HepG2 (cell line): Measurements from ENCODE around the gene TBCE. TPM values are rescaled to one million over a fixed set of nuclear protein-coding genes. Genes with fewer than 3 reads are reported as not detected.

Experiments used
- ATAC-seq: fragments of 200-7000 bp; cut with Tn5 transposase; 3 replicates; pipeline ENCODE4 v1.9.1; 2020; ENCODE audit warnings: mild to moderate bottlenecking, moderate library complexity
- BruUV-seq: library from RNA; stranded (reverse); fragments of 400-500 nt; replicated peaks from 2 replicates; lab custom pipeline; 2021; lab: Mats Ljungman, UMichigan
- CTCF ChIA-PET: fragments of 300-600 bp; formaldehyde crosslinking; extraction: SDS; loops from one replicate; lab custom pipeline; 2021; ENCODE audit warnings: low total read pairs, inconsistent platforms, low intra/inter-chr PET ratio; lab: Yijun Ruan, JAX
- POLR2A ChIA-PET: fragments of 350-600 bp; sonication (Branson Sonifier 250); formaldehyde crosslinking; loops from one replicate; lab custom pipeline; 2020; ENCODE audit warnings: antibody characterized with exemption, inconsistent platforms; lab: Yijun Ruan, JAX
- DNase-seq: peaks from one replicate; pipeline ENCODE4 v3.0.0-alpha.2; 2015; ENCODE audit warnings: low spot score
- FAIRE-seq: peaks from 3 replicates; lab custom pipeline; 2011; peaks lifted over from hg19 to GRCh38; lab: Jason Lieb, UNC
- H2AFZ ChIP-seq: one replicate; pipeline ENCODE4 v1.6.1; 2011; ENCODE audit warnings: low read length, inconsistent platforms
- H3K27ac ChIP-seq: fragments of 300-600 bp; 3 replicates; pipeline ENCODE4 v1.8.0; 2011; ENCODE audit warnings: mixed run types, mild to moderate bottlenecking, mixed read lengths, low read length, inconsistent platforms; ENCODE audit not compliant: insufficient read depth; ENCODE audit errors: extremely low read length
- H3K27me3 ChIP-seq, 2 experiments: fragments of 200-600 bp in 1 of 2; 2 replicates in 1 of 2; 3 replicates in 1 of 2; pipeline versions ENCODE4 v1.6.0 to v1.8.0; 2011; ENCODE audit warnings: low read length in 2 of 2, mild to moderate bottlenecking in 2 of 2, moderate library complexity in 2 of 2, inconsistent platforms in 1 of 2; ENCODE audit not compliant: insufficient read depth in 2 of 2, control insufficient read depth in 1 of 2
- H3K36me3 ChIP-seq, 2 experiments: fragments of 200-600 bp in 1 of 2; replicated peaks in 1 of 2; 2 replicates in 1 of 2; 3 replicates in 1 of 2; pipeline versions ENCODE4 v1.5.1 to v1.8.0; 2011; ENCODE audit warnings: low read length in 2 of 2, inconsistent platforms in 1 of 2; ENCODE audit not compliant: insufficient read depth in 2 of 2, control insufficient read depth in 1 of 2
- H3K4me1 ChIP-seq: 2 replicates; pipeline ENCODE4 v1.5.1; 2012; ENCODE audit warnings: low read length, inconsistent platforms; ENCODE audit not compliant: insufficient read depth
- H3K4me2 ChIP-seq: 2 replicates; pipeline ENCODE4 v1.6.0; 2011; ENCODE audit warnings: low read depth, low read length, inconsistent platforms
- H3K4me3 ChIP-seq, 3 experiments: fragments of 200-600 bp in 1 of 3; sonication (generic), shearing (Covaris generic) in 1 of 3; replicated peaks in 1 of 3; 2 replicates each; pipeline ENCODE4 v1.5.1; 2011 to 2016; ENCODE audit warnings: low read length in 3 of 3, inconsistent platforms in 2 of 3, low read depth in 2 of 3, mild to moderate bottlenecking in 2 of 3, control low read depth in 1 of 3, mixed read lengths in 1 of 3; ENCODE audit not compliant: insufficient read depth in 1 of 3
- H3K79me2 ChIP-seq: one replicate; pipeline ENCODE4 v1.6.1; 2011; ENCODE audit warnings: low read length, inconsistent platforms; ENCODE audit not compliant: insufficient read depth
- H3K9ac ChIP-seq: 2 replicates; pipeline ENCODE4 v1.6.0; 2011; ENCODE audit warnings: mild to moderate bottlenecking, low read depth, low read length, inconsistent platforms; ENCODE audit not compliant: insufficient read depth
- H3K9me3 ChIP-seq: 2 replicates; pipeline ENCODE4 v1.5.1; 2012; ENCODE audit warnings: mild to moderate bottlenecking, low read length
- H4K20me1 ChIP-seq: 2 replicates; pipeline ENCODE4 v1.6.0; 2011; ENCODE audit warnings: inconsistent platforms, mild to moderate bottlenecking, low read length, moderate library complexity; ENCODE audit not compliant: insufficient read depth
- ATF2 ChIP-seq: sonication (generic); formaldehyde crosslinking; IDR thresholded peaks from 2 replicates; pipeline ENCODE4 v1.4.0; 2020; ENCODE audit warnings: missing genetic modification reagents
- ETV6 ChIP-seq: sonication (generic); formaldehyde crosslinking; conservative IDR thresholded peaks from 2 replicates; pipeline ENCODE4 v1.4.0; 2020; ENCODE audit warnings: missing genetic modification reagents
- FUBP1 ChIP-seq: sonication (generic); formaldehyde crosslinking; IDR thresholded peaks from 2 replicates; pipeline ENCODE4 v1.5.1; 2020; ENCODE audit warnings: missing genetic modification reagents, mild to moderate bottlenecking, borderline replicate concordance
- MLXIP ChIP-seq: sonication (generic); formaldehyde crosslinking; IDR thresholded peaks from 2 replicates; pipeline ENCODE4 v1.9.0; 2021; ENCODE audit warnings: missing genetic modification reagents, borderline replicate concordance
- MTERF4 ChIP-seq: sonication (generic); formaldehyde crosslinking; IDR thresholded peaks from 2 replicates; pipeline ENCODE4 v1.8.0; 2023; ENCODE audit warnings: mild to moderate bottlenecking, missing genetic modification reagents
- NFRKB ChIP-seq: fragments of 450-650 bp; IDR thresholded peaks from 2 replicates; pipeline ENCODE4 v1.6.1; 2017
- ONECUT2 ChIP-seq: sonication (generic); formaldehyde crosslinking; IDR thresholded peaks from 2 replicates; pipeline ENCODE4 v1.4.0; 2020; ENCODE audit warnings: missing genetic modification reagents
- ZNF7 ChIP-seq: IDR thresholded peaks from 2 replicates; pipeline ENCODE4 v1.6.1; 2016; ENCODE audit warnings: missing biosample characterization, missing genetic modification reagents
- ZSCAN5A ChIP-seq: sonication (generic); formaldehyde crosslinking; IDR thresholded peaks from 2 replicates; pipeline ENCODE4 v1.8.0; 2022; ENCODE audit warnings: mild to moderate bottlenecking, missing genetic modification reagents, borderline replicate concordance
- WGBS: methylation state at CpG from one replicate; pipeline ENCODE4 v1.1.6; 2017; ENCODE audit warnings: low lambda C conversion rate; 5-methylcytosine and 5-hydroxymethylcytosine counted together
- in situ Hi-C: cut with HindIII; loops from 2 replicates; pipeline ENCODE4 v1.10.0; 2017; ENCODE audit warnings: low pct_unique_long_range_greater_than_20kb; ENCODE audit not compliant: extremely low pct_ligation_motif_present
- intact Hi-C: fragments of 100-400 bp; cut with micrococcal nuclease; formaldehyde crosslinking; loops from one replicate; pipeline ENCODE4 v1.10.0; 2022; ENCODE audit not compliant: unreplicated experiment
- polyA plus RNA-seq, 8 experiments: library from polyadenylated mRNA; depleted of rRNA in 3 of 8; stranded (reverse) in 7 of 8; unstranded in 1 of 8; fragments of >200 nt; fragmentation: Illumina TruSeq in 4 of 8; extraction: Trizol in 4 of 8; gene quantifications; 2 replicates each; pipeline versions ENCODE4 v1.2.1 to v1.2.3, GENCODE V29; 2011 to 2016; ENCODE audit warnings: low read depth in 4 of 8, missing spikeins in 1 of 8, mixed read lengths in 1 of 8; ENCODE audit not compliant: insufficient read depth in 1 of 8
- total RNA-seq, 5 experiments: library from RNA; depleted of rRNA; stranded (reverse); fragments of >200 nt; fragmentation: Illumina TruSeq; extraction: Trizol; gene quantifications; 2 replicates each; pipeline ENCODE4 v1.2.3, GENCODE V29; 2016; ENCODE audit warnings: low read depth in 1 of 5

Gene TBCE
- total and polyA plus RNA-seq, 2 of the 13 experiments (the other 11 are each of a cell fraction or from before 2014, with no cell fraction given): 25.6 to 31.1 TPM

GRCh38 chr1:235429143-235429542 is 61.9 kb downstream of the TBCE start:
- in situ Hi-C loops (no loop called here), intact Hi-C loops (no loop called here)

More at GRCh38 chr1:235429143-235429542, 61.9 kb downstream of the TBCE start:
- H3K27me3 ChIP-seq: no peaks in the 10 kb centered on the region; a peak in 1 of 5 replicates
- ATAC-seq (no peak), DNase-seq (no peak)
- H3K9ac ChIP-seq: no peak overlapping the region
- no peaks in the 10 kb centered on the region for H3K4me1 ChIP-seq
- H3K4me3 ChIP-seq: no peak overlapping the region
- no peaks in the 10 kb centered on the region for H3K9me3 ChIP-seq
- peaks cover 3 to 30% of the 10 kb centered on the region in 2 experiments; a peak in 4 of 5 replicates for H3K36me3 ChIP-seq
- no peak overlapping the region for H2AFZ ChIP-seq
- no peak overlapping the region for H3K4me2 ChIP-seq
- TF ChIP-seq ETV6 (CRISPR knock-in tag) (no peak), ATF2 (no peak), MTERF4 (CRISPR knock-in tag) (no peak), ZSCAN5A (CRISPR knock-in tag) (no peak), MLXIP (CRISPR knock-in tag) (no peak), FUBP1 (CRISPR knock-in tag) (no peak), ONECUT2 (no peak), NFRKB (no peak), ZNF7 (CRISPR knock-in tag) (no peak)
- TF ChIP-seq, all 625 proteins: peak for 0
- 92% methylated on average over 5 of the region's 5 CpGs for WGBS
- no peak for FAIRE-seq
- BruUV-seq: no TSS peak
- peaks cover 10% of the 10 kb centered on the region for H3K79me2 ChIP-seq
- no peaks in the 10 kb centered on the region for H4K20me1 ChIP-seq
- ChIA-PET CTCF (no interaction called here), POLR2A (no interaction called here)
- H3K27ac ChIP-seq: no peak overlapping the region
